Neural cell (in vitro differentiated cells): ENCODE data around the gene SLC34A1. TPM values are rescaled to one million over a fixed set of nuclear protein-coding genes. Genes with fewer than 3 reads are reported as not detected.

Experiments used
- H2AFZ ChIP-seq: fragments of 200-600, 300-800 bp; sonication (generic), shearing (Covaris generic); 2 replicates; pipeline ENCODE4 v1.6.0; 2014; ENCODE audit warnings: low read depth, mild to moderate bottlenecking, antibody characterized with exemption, low read length, moderate library complexity
- H3F3A ChIP-seq: fragments of 200-600 bp; shearing (Covaris generic); 2 replicates; pipeline ENCODE4 v1.6.1; 2016; ENCODE audit warnings: mild to moderate bottlenecking, moderate library complexity, mixed read lengths, antibody characterized with exemption, low read length; ENCODE audit not compliant: insufficient read depth, poor library complexity, severe bottlenecking
- H3K27ac ChIP-seq: fragments of 200-600, 300-800 bp; sonication (generic), shearing (Covaris generic); 2 replicates; pipeline ENCODE4 v1.5.1; 2014; ENCODE audit warnings: mild to moderate bottlenecking, low read length, moderate library complexity
- H3K27me3 ChIP-seq: fragments of 300-800, 200-600 bp; sonication (generic), shearing (Covaris generic); 2 replicates; pipeline ENCODE4 v1.6.0; 2014; ENCODE audit warnings: mild to moderate bottlenecking, low read depth, low read length, moderate library complexity; ENCODE audit not compliant: insufficient read depth
- H3K36me3 ChIP-seq: fragments of 300-800, 200-600 bp; sonication (generic), shearing (Covaris generic); 2 replicates; pipeline ENCODE4 v1.5.1; 2014; ENCODE audit warnings: mild to moderate bottlenecking, antibody characterized with exemption, low read length, moderate library complexity; ENCODE audit not compliant: insufficient read depth
- H3K4me2 ChIP-seq: fragments of 300-800, 200-600 bp; sonication (generic), shearing (Covaris generic); 2 replicates; pipeline ENCODE4 v1.6.0; 2014; ENCODE audit warnings: mild to moderate bottlenecking, low read length
- H3K4me3 ChIP-seq: fragments of 300-800, 200-600 bp; sonication (generic), shearing (Covaris generic); 2 replicates; pipeline ENCODE4 v1.5.1; 2014; ENCODE audit warnings: mild to moderate bottlenecking, low read length, moderate library complexity
- H3K79me2 ChIP-seq: fragments of 200-600 bp; shearing (Covaris generic); replicated peaks from 2 replicates; pipeline ENCODE4 v1.6.0; 2014; ENCODE audit warnings: mild to moderate bottlenecking, low read length, moderate library complexity; ENCODE audit not compliant: insufficient read depth
- H3K9ac ChIP-seq: fragments of 300-800, 200-600 bp; sonication (generic), shearing (Covaris generic); 2 replicates; pipeline ENCODE4 v1.6.1; 2016; ENCODE audit warnings: mild to moderate bottlenecking, low read length, mixed read lengths
- H3K9me2 ChIP-seq: fragments of 200-600 bp; shearing (Covaris generic); 2 replicates; pipeline ENCODE4 v1.6.1; 2016; ENCODE audit warnings: mild to moderate bottlenecking, low read length, mixed read lengths; ENCODE audit not compliant: insufficient read depth
- H3K9me3 ChIP-seq: fragments of 200-600, 300-800 bp; sonication (generic), shearing (Covaris generic); 2 replicates; pipeline ENCODE4 v1.6.1; 2016; ENCODE audit warnings: mild to moderate bottlenecking, mixed run types, low read length, moderate library complexity, mixed read lengths
- H4K20me1 ChIP-seq: fragments of 200-600 bp; shearing (Covaris generic); 2 replicates; pipeline ENCODE4 v1.6.1; 2016; ENCODE audit warnings: mild to moderate bottlenecking, mixed run types; ENCODE audit not compliant: insufficient read depth
- CTCF ChIP-seq: fragments of 450-650 bp; IDR thresholded peaks from 2 replicates; pipeline ENCODE4 v1.5.1; 2014; ENCODE audit warnings: antibody characterized with exemption, mild to moderate bottlenecking, moderate library complexity; ENCODE audit not compliant: poor library complexity, severe bottlenecking
- EP300 ChIP-seq: fragments of 450-650 bp; conservative IDR thresholded peaks from 2 replicates; pipeline ENCODE4 v1.6.1; 2014; ENCODE audit warnings: antibody characterized with exemption, mild to moderate bottlenecking, moderate library complexity; ENCODE audit not compliant: poor library complexity, severe bottlenecking
- EZH2 ChIP-seq: fragments of 200-600, 300-800 bp; shearing (Covaris generic), sonication (generic); IDR thresholded peaks from 2 replicates; pipeline ENCODE4 v1.6.1; 2014; ENCODE audit warnings: antibody characterized with exemption, low read length, borderline replicate concordance, mild to moderate bottlenecking; ENCODE audit not compliant: insufficient read depth, poor library complexity, severe bottlenecking
- MXI1 ChIP-seq: fragments of 450-650 bp; conservative IDR thresholded peaks from 2 replicates; pipeline ENCODE4 v1.6.1; 2014; ENCODE audit warnings: antibody characterized with exemption, mild to moderate bottlenecking; ENCODE audit not compliant: poor library complexity, severe bottlenecking
- POLR2AphosphoS5 ChIP-seq: IDR thresholded peaks from 2 replicates; pipeline ENCODE4 v1.6.1; 2012
- RAD21 ChIP-seq: fragments of 450-650 bp; conservative IDR thresholded peaks from 2 replicates; pipeline ENCODE4 v1.6.1; 2014; ENCODE audit warnings: antibody characterized with exemption, mild to moderate bottlenecking, moderate library complexity
- REST ChIP-seq: IDR thresholded peaks from 2 replicates; pipeline ENCODE4 v1.6.1; 2012; ENCODE audit warnings: borderline replicate concordance
- SMC3 ChIP-seq: fragments of 450-650 bp; conservative IDR thresholded peaks from 2 replicates; pipeline ENCODE4 v1.6.1; 2014; ENCODE audit warnings: antibody characterized with exemption, mild to moderate bottlenecking, moderate library complexity; ENCODE audit not compliant: poor library complexity
- TAF1 ChIP-seq: IDR thresholded peaks from 2 replicates; pipeline ENCODE4 v1.6.1; 2012; ENCODE audit warnings: low read depth
- polyA plus RNA-seq: library from polyadenylated mRNA; depleted of rRNA; stranded (reverse); fragments of >200 nt; gene quantifications from 2 replicates; pipeline ENCODE4 v1.2.3, GENCODE V29; 2014

The SLC34A1 gene
- polyA plus RNA-seq, 1 donor from 2014 or later: not detected

- Histone ChIP-seq H3F3A (no peaks in the 10 kb centered on the region), H3K27me3 (no peaks in the 10 kb centered on the region), H2AFZ (no peak overlapping the region)
These were observed 62.9 kb downstream of the SLC34A1 start for GRCh38 chr5:177447066-177447610.

GRCh38 chr5:177447611-177448243 lies 63.5 kb downstream of the SLC34A1 start:
- Histone ChIP-seq H2AFZ (no peak overlapping the region), H3K4me3 (peak overlapping the region; percentile 97), H3K27ac (peak overlapping the region; percentile 70), H3K9ac (peak overlapping the region; percentile 91), H3K36me3 (no peaks in the 10 kb centered on the region), H4K20me1 (no peaks in the 10 kb centered on the region), H3K9me3 (no peaks in the 10 kb centered on the region), H3K9me2 (no peaks in the 10 kb centered on the region), H3K79me2 (peaks cover 36% of the 10 kb centered on the region), H3K27me3 (no peaks in the 10 kb centered on the region), H3F3A (no peaks in the 10 kb centered on the region), H3K4me2 (peak overlapping the region; percentile 92)
- TF ChIP-seq REST: no peak
- no peak for TF ChIP-seq EP300
- TF ChIP-seq MXI1: no peak
- TF ChIP-seq TAF1: no peak
- TF ChIP-seq SMC3: no peak
- TF ChIP-seq RAD21: no peak
- TF ChIP-seq POLR2AphosphoS5: no peak
- TF ChIP-seq EZH2: no peak

More at GRCh38 chr5:177447066-177447610, 62.9 kb downstream of the SLC34A1 start:
- H3K9me2 ChIP-seq: no peaks in the 10 kb centered on the region
- H3K27ac ChIP-seq: peak overlapping the region; percentile 88
- no peaks in the 10 kb centered on the region for H3K36me3 ChIP-seq
- no peaks in the 10 kb centered on the region for H4K20me1 ChIP-seq
- TF ChIP-seq EP300: no peak
- no peak for TF ChIP-seq CTCF
- TF ChIP-seq SMC3: no peak
- TF ChIP-seq MXI1: no peak
- TF ChIP-seq REST: no peak
- no peak for TF ChIP-seq TAF1
- TF ChIP-seq EZH2: no peak
- TF ChIP-seq POLR2AphosphoS5: peak; percentile 6
- peak overlapping the region; percentile 97 for H3K4me3 ChIP-seq
- H3K79me2 ChIP-seq: peaks cover 36% of the 10 kb centered on the region
- no peaks in the 10 kb centered on the region for H3K9me3 ChIP-seq
- H3K4me2 ChIP-seq: no peak overlapping the region
- H3K9ac ChIP-seq: peak overlapping the region; percentile 91
